CD4-positive, alpha-beta T cell treated with Interleukin-21 for 1 hour (primary cell): Measurements from ENCODE around the gene MACROD2.
"Not testable (repeated sequence)": the region's sequence is repeated elsewhere in the genome, so short reads cannot be mapped to it uniquely, and the experiment has no call there.

Source experiments
- DNase-seq: peaks from one replicate; pipeline ENCODE4 v3.0.0-alpha.2; 2020

Gene MACROD2

DNA sequence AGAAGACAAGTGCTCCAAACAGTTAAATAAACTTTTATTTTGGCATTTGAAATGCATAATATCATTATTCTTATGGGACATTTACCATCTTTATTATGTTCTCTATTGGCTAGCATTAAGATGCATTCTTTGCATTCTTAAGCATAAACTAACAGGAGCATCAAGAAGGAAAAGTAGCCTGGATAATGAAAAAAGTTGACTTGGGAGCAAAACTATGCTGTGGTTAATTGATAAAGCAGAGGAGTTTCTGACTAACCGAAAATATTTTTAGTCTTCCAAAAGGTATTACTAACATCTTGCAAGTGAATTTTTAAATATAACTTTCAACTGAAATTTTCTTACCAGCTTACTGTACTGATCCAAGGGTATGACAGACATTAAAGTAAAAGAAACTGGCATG lies 201.8 kb downstream of the MACROD2 start:
- DNase-seq = no peak

DNA sequence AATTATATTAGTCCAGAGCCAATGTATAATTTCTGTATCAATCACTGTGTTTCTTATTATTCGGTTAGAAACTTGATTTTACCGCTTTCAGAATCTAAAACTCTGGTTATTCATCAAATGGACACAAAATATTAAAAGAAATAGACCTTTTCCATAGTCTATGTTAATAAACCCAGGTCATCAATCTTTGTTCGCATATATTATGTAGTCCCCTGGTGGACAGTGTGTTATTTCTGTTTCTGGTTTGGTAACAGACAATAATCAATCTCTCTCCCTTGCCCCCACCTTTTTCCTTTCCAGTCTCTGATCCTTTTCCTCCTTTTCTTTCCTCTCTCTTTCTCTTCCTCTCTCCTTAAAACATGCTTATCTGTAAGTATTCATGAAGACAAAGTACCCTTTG lies 203.1 kb downstream of the MACROD2 start:
- DNase-seq = no peak

DNA sequence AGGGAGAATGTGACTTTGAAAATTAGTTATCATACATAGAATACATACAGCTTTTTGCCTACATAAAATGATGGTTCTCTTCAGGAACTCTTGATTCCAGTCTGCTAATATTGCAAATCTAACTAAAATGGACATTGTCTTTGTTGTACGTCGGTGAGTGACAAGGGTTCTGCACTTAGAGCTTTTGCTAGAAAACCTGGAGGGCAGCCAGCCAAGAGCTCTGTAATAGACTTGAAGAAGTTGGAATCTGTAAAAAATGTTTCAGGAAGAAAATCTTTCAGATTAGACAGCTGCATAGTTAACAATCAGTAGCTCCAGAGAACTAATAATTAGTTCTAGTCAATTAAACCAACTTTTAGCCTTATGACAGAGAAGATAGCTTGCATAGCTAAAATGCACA lies 203.8 kb downstream of the MACROD2 start:
- no peak for DNase-seq

DNA sequence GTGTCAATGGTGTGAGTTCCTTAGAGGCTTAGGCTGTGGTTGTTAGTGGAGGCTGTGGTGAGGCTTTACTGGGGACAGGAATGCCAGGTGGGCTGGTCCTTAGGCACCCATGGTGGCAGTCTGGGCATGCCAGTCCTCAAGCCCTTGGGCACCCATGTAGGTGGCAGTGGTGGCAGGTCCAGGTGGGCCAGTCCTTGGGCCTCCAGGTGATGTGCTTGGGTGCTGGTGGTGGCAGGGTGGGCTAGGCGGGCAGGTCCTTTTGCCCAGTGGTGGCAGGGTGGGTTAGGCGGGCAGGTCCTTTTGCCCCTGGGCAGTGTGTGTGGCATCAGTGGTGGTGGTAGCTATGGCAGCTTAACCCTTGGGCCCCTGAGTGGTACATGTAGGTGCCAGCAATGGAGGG lies 208.3 kb downstream of the MACROD2 start:
- no peak for DNase-seq

DNA sequence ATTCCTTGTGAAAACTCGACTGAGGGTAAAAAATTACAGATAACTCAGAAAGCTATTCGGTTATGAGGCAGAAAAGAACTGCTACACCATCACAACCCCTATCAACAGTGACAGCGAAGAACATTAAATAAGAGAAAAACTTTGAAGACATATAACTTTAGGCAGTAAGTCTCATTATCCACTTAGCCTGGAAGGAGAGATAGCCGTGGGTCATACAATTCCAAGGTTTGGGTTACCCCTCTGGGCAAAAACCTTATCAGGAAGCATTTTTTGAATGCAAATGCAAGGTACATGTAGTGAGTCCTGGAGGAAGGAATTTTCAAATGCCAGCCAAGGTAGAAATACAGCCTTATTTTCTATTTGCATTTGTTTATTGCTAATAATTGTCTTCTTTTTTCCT lies 212.3 kb downstream of the MACROD2 start:
- no peak for DNase-seq

DNA sequence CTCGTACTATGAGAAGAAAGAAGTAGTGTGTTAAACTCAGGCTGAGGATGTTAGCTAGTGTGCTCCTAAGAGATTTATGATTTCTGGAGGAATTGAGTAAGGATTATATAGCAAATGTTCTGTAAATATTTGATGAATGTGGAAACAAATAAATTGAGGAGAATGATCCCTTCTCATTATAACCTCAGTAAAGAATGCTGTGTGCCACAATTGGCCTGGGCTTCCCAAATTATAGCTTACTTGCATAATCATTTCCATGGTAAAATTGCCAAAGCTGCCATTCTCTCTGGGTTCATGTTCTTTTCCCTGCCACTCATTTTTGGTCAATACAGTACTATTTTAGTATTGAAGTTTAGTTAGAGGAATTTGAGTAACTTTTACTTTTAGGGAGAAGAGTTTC lies 213.6 kb downstream of the MACROD2 start:
- DNase-seq = no peak

DNA sequence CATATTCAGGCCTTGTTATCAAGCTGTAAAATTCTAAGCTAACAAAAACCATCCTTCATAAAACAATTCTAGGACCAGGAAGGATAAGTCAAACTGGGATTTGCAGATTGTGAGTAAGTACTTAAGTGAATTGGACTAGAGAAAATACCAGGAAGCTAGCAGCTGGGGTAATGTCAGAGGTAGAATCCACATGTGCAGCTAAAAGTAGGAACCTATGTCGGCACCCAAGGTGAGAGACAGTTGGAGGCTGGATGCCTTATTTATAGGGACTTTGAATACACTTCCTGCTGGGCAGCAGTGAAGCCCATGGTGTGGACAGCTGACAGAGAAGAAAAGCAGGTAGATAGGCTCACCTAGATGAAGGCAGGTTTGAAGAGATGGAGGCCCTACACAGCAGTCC lies 214.8 kb downstream of the MACROD2 start:
- DNase-seq = no peak

DNA sequence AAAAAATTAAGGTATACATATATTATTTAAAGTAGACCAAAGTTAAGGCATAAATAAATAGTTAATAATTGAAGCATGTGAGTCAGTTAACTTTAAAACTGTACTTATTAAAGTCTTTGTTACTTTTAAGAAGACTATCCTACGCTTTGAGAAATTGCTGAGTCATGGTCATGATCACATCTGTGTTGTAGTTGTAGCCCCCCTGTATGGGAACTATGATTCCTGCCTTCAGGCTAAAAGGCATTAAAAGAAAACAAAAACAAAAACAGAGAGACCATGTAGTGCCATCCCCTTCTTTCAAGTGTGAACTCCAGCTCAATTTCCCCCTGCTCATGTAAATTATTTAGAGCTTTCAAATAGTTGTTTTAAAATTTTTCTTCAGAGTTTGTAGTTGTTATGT lies 218.7 kb downstream of the MACROD2 start:
- no peak for DNase-seq

DNA sequence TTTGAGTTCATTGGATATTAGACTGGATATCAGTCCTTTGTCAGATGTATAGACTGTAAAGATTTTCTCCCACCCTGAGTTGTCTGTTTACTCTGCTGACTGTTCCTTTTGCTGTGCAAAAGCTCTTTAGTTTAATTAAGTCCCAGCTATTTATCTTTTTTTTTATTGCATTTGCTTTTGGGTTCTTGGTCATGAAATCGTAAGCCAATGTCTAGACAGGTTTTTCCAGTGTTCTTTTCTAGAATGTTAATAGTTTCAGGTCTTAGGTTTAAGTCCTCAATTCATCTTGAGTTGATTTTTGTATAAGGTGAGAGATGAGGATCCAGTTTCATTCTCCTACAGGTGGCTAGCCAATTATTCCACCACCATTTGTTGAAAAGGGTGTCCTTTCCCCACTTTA lies 220.6 kb downstream of the MACROD2 start:
- not testable (repeated sequence) for DNase-seq

DNA sequence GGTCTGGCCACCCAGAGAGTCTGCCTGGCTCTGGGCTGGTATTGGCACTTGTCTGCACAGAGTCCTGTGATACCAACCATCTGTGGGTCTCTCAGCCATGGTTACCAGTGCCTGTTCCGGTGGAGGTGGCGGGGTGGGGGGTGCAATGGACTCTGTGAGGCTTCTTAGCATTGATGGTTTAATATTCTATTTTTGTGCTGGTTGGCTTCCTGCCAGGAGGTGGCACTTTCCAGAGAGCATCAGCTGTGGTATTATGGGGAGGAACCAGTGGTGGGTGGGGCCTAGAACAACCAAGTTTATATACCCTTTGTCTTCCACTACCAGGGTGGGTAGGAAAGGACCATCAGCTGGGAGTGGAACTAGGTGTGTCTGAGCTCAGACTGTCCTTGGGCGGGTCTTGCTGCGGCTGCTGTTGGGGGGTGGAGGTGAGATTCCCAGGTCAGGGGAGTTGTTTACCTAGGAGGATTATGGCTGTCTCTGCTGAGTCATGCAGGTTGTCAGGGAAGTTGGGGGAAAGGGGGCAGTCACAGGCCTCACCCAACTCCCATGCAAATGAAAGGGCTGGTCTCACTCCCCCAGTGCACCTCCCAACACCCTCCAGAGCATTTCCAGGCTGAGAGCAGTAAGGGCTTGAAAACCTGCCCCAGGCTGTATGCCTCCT lies 224.6 kb downstream of the MACROD2 start:
- DNase-seq = no peak

DNA sequence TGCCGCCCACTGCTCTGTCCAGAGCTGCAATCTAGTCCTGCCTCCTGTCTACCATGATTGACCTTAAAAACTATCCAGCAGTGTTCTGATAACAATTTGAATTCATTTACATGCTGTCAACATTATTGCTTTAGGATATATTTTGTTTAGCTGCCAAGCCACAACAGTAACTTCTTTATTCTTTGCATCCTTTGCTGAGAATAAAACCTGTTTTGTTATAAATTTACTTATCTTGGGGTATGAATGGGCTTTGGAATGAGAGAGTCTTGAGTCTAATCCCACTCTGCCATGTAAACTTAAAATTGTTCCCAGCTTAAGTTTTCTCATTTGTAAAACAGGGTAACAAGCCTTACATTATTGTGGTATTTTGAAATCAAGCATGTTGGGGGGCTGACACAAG lies 225.7 kb downstream of the MACROD2 start:
- no peak for DNase-seq

DNA sequence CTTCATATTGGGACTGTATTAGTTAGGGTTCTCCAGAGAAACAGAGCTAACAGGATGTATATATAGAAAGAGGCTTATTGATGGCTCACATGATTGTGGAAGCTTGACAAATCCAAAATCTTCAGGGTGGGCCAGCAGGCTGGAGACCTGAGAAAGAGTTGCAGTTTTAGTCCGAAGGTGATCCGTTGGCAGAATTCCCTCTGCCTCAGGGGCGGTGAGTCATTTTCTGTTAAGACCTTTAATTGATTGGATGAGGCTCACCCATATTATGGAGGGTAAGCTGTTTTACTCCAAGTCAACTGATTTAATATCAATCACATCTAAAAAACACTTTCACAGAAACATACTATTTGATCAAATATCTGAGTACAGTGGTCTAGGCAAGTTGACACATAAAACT lies 228.5 kb downstream of the MACROD2 start:
- no peak for DNase-seq

DNA sequence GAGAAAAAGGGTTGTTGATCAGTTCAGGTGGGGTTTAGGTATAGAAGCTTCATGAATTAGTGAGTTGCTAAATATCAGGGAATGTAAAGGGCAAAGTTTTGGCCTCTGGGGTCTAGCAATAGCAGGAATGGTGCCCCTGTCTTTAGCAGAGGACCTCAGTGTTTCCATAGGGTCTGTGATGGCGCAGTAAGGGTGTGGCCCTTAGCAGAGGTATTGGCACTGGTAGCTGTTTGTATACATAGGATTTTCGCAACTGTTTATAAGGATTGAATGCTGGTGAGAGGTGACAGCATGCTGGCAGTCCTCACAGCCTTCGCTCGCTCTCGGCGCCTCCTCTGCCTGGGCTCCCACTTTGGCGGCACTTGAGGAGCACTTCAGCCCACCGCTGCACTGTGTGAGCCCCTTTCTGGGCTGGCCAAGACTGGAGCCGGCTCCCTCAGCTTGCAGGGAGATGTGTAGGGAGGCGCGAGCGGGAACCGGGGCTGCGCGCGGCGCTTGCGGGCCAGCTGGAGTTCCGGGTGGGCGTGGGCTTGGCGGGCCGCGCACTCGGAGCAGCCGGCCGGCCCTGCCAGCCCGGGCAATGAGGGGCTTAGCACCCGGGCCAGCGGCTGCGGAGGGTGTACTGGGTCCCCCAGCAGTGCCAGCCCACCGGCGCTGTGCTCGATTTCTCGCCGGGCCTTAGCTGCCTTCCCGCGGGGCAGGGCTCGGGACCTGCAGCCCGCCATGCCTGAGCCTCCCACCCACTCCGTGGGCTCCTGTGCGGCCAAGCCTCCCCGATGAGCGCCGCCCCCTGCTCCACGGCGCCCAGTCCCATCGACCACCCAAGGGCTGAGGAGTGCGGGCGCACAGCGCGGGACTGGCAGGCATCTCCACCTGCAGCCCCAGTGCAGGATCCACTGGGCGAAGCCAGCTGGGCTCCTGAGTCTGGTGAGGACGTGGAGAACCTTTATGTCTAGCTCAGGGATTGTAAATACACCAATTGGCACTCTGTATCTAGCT lies 231.0 kb downstream of the MACROD2 start:
- DNase-seq = not testable (repeated sequence)

DNA sequence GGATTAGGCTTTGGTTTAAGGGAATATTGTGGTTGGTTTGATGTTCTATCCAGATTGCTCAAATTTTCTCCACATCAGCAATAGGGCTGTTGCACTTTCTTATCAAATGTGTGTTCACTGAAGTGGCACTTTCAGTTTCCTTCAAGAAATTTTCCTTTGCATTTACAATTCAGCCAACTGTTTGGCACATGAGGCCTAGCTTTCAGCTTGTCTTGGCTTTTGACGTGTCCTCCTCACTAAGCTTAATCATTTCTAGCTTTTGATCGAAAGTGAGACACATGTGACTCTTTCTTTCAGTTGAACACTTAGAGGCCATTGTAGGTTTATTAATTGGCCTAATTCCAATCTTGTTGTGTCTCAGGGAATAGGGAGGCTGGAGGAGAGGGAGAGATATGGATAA lies 237.3 kb downstream of the MACROD2 start:
- DNase-seq = no peak

DNA sequence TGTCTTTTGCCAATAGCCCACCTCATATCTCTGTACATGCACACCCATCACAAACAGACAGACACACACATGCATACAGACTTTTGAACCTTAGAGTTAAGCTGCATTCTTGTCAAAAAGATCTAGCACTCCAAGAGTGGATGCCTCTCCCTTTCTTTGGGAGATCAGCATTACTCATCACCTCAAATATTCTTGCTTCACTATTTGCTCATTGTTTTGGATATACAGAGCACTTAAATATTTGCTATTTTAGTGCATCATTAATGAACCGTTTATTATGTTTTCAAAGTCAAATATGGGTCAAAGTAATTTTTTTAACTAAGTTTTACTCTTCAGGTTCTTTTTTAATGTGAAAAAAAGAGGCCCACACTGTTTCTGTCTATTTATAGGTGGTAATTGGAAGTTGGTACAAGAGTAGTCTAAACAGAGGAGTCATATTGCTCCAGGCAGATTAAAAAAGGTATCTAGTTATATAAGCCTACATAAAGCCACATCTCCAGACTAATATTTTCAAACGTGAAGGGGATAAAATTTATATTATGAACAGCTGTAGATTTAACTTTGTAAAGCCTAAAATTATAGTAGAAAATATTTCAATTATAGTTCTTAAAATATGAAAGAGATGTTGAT lies 239.5 kb downstream of the MACROD2 start:
- DNase-seq = no peak

DNA sequence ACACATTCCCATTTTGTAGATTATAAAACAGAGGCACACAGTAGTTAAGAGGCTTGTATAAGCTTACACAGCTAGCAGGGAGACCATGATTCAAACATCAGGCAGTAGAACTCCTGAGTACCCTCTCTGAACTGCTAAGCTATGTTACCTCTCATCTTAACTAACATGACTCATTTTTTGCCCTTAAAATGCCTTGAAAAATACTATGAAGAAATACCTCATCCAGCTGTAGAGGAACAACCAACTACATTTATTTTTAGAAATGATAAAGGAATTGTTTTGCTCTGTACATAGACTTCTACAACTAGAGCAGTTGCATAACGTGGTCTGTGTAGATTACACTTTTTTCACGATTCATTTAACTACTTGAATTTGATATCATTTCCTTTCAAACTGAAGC lies 240.0 kb downstream of the MACROD2 start:
- no peak for DNase-seq

DNA sequence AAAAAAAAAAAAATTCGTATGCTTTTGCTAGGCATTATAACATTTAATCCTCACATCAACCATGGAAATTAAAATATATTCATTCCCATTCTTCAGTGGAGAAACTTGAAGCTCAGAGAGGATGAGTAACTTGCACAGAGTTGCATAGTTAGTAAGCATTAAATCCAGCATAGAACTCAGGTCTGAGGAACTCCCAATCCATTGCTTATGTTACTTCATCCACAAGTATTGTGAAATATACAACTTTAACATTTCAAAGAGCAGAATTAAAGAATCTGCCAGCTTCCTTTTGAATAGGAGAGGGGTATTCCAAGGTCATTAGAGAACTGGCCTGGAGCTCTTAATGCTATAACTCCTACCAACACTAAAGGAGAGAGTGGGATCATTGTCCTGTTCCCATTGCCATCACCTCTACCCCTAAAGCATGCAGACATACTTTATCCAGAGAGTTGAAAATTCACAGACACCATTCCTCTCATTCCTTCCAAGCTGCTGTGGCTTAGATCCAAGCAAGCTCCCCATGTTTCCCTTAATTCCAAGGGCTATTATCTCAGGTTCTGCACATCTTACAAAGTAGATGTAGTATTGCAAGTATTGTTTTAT lies 250.2 kb downstream of the MACROD2 start:
- DNase-seq = no peak

DNA sequence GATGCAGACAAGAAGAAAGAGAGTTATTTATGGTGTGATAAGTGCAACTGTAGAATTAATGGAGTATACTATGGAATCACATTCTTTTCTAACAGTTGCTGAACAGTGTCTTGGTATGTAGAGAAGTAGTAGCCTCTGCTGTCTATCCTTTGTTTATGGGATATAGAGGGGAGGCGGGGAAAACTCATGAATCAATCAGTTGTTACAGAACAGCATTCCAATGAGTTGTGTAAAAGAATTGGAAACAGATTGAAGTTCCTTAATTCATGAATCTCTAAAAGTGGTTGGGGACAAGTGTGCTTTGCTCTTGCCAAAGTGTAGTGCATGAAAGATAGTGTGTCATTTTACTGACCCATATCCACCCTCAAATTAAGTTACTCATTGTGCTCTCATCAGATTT lies 264.4 kb downstream of the MACROD2 start:
- no peak for DNase-seq

DNA sequence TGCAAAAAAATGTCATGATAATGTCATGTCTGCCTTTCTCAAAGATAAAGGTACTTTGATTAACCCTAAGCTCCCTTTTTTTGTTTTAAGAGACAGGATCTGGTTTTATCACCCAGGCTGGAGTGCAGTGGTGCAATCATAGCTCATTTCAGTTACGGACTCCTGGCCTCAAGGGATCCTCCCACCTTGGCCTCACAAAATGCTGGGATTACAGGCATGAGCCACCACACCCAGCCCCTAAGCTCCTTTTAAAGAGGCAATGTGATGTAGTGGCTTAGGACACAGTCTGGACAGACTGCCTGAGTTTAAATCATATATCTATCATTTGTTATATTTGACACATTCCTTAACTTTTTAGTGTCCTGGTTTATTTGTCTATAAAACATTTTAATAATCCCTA lies 265.1 kb downstream of the MACROD2 start:
- no peak for DNase-seq

DNA sequence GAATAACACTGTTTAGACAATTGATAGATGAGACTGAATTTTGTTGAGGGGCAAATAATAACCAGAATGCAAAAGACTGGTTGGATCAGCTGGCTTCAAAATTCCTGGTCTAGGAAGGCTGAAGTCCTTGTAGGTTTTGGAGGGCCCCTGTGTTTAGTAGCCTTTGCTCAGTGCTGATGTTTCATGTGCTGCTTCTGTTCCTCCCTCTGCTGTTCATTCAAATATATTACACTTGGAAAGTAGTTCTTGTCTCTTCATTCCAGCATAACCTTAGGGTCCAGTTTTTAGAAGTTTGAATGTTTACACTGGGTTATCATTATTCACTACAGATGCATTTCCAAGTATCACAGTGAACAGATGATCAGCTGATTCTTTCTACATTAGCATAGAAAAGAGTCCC lies 269.6 kb downstream of the MACROD2 start:
- no peak for DNase-seq

DNA sequence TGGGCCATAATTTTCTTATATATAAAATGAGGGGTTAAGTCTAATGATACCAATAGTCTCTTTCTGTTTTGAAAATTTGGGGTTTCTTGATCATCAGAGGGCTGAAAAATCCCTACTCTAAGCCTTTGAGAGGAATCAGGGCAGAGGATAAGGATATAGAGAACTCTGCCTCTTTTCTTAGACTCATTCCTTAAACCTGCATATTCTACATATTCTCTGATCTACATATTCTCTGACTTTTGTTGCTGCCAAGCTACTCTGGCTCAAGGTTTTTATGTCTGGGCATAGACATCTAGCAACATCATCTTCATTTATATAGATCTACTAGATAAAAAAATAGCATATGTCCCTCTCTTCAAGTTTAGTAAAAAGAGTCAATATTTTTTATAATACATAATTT lies 270.9 kb downstream of the MACROD2 start:
- no peak for DNase-seq

DNA sequence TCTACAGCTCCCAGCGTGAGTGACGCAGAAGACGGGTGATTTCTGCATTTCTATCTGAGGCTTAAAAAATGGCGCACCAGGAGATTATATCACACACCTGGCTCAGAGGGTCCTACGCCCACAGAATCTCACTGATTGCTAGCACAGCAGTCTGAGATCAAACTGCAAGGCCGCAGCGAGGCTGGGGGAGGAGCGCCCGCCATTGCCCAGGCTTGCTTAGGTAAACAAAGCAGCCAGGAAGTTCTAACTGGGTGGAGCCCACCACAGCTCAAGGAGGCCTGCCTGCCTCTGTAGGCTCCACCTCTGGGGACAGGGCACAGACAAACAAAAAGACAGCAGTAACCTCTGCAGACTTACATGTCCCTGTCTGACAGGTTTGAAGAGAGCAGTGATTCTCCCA lies 275.4 kb downstream of the MACROD2 start:
- DNase-seq = not testable (repeated sequence)

DNA sequence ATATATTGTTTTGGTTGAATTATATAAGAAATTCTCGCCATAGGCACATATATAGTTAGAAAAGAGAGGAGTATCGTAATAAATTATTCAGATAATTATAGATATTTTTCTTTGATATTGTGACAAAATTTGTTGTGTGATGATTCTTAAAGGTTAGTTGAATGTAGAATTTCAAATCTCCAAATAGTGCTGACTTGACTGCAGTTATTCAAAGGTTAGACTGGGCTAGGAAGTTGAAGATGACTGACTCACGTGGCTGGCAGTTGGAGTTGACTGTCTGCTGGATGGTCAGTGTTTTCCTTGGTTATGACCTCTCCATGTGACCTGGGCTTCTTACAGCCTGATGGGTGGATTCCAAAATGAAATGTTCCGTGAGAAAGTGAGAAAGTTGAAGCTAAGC lies 286.8 kb downstream of the MACROD2 start:
- DNase-seq = no peak

DNA sequence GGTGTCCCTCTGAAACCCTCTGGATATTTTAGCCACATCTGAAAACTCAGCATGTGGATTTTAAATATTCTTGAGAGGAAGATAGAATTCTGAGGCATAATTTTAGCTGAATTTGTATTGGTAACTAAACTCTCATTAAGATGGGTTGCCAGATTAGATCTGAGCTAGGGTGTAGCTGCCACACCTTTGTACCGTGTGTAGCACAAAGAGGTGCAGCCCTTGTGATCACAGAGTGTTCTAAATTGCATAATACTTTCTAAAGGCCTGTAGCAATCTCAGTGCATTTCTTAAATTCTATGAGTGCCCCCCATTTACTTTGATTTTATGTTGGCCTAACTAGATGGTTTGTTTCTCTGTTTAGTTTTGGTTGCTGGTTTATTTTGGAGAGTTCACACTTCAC lies 289.1 kb downstream of the MACROD2 start:
- no peak for DNase-seq
